GM19240 (cell line): ENCODE results near the gene DUSP10.

Experiments used
- DNase-seq: peaks from one replicate; pipeline ENCODE4 v3.0.0; 2011; ENCODE audit warnings: low spot score; ENCODE audit not compliant: insufficient read length

The DUSP10 gene

GRCh38 chr1:221741703-221742554 lies at the start of gene DUSP10:
DUSP10 (minus strand) TSS chr1:221742089; CDS start chr1:221739744, 2,345 bp downstream.
- DNase-seq: peak; percentile 85

DNA sequence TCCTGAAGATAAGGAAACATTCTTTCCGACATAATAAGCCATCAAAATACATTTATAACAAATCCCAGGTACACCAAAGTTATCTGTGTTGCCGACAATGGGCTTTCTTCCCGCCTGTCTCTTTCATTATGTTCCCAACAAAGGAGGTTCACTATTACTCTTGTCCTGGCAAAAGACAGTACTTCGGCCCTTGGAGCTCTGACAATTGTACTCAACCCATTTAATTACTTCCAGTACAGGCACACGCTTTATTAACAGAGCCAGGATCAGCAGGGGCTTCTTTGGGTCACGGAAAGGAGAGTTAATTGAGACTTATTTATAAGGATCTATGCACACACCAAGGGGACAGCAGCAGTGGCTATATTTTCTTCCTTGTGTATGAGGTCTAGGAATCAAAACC lies 46.6 kb upstream of the DUSP10 start:
- no peak for DNase-seq

GRCh38 chr1:221786647-221787046 lies 44.8 kb upstream of the DUSP10 start:
- no peak for DNase-seq

GRCh38 chr1:221783936-221784335 lies 42.0 kb upstream of the DUSP10 start:
- DNase-seq: no peak

DNA sequence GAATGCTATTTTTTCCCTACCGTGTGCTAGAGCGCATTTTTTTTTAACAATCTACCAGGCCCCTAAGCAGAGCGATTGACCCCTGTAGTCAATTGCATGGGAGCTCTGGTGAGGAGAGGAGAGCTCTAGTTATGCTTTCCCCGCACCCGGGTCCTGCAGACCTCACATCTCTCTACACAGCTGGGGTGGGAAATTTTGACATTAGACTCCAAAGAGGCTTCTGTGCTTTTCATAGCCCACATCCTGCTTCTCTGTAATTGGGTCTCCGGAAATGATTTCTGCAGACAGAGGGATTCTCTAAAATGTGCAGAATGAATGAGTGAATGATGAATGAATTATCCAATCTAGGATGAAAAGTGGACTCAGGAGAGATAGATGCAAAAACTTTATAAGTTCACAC lies 41.5 kb upstream of the DUSP10 start:
- DNase-seq: no peak

DNA sequence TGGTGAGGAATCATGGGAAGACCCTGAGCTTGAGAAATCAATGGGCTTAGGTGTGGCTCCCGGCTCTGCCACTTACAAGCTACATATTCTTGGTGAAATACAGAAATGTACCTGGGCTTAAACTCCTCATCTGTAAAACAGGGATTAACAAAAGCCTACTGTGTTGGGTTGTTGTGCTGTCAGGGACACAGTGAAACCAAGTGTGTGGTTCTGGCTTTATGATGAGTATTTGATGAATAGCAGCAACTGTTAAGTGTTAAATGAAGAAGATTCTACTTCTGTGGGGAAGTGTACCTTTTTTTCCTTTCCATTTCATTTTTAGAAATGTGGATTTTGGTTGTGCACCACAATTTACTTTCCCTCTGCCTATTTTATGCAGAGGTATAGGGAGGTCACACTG lies 41.1 kb upstream of the DUSP10 start:
- DNase-seq: no peak

DNA sequence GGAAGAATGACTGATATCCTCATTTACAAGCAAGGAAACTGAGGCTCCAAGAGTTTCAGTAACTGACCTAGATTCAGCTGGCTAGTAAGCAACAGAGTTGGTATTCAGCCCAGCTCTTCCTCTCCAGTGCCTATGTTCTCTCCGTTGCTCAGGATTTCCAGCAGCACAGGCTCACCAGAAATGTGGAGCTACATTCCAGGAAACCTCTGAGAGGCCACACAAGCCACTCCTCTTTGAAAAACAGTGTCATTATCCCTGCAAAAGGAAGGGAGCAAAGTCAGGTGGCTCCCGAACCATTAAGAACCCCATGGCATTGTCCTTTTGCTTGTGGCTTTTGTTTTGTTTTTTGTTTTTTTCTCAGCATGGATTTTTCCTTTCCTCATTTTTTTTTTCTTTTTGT lies 40.6 kb upstream of the DUSP10 start:
- DNase-seq: no peak

- no peak for DNase-seq
Measured at GRCh38 chr1:221781102-221781755, 39.3 kb upstream of the DUSP10 start.

DNA sequence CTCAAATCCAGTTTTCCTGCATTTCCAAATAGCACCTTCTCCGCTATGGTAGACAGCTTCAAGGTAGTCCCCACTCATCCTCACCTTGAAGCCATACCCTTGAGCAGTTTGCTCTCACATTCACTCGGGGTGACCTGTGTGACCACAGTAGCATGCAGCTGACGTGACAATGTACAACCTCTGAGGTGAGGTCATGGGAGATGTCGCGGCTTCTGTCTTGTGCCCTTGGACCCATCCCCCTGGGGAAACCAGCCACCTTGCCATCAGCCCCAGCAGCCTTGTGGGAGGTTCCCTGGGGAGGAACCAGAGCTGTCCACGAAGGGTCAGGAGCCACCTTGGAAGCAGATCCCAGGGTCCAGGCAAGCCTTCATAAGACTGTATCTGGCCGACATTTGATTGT lies 38.3 kb upstream of the DUSP10 start:
- no peak for DNase-seq

DNA sequence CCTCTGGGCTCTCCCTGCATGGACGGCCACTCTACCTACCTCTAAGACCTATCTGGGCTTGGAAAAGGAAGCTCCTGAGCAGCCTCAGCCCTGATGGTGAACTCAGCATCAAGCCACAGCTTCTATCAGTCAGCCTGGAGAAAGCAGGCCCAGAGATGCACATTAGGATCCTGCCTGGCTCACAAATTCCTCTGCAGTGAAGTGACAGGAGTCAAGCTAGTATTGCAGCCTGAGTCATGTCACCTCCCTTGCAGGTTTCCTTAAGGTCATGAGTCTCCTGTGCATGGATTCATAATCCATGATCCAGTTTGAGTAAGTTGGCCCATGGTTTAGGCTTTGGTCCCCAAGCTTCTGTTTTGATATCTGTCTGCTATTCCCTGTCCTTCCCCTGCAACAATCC lies 37.9 kb upstream of the DUSP10 start:
- no peak for DNase-seq

- DNase-seq: no peak
Measured at GRCh38 chr1:221778535-221779142, 36.8 kb upstream of the DUSP10 start.

DNA sequence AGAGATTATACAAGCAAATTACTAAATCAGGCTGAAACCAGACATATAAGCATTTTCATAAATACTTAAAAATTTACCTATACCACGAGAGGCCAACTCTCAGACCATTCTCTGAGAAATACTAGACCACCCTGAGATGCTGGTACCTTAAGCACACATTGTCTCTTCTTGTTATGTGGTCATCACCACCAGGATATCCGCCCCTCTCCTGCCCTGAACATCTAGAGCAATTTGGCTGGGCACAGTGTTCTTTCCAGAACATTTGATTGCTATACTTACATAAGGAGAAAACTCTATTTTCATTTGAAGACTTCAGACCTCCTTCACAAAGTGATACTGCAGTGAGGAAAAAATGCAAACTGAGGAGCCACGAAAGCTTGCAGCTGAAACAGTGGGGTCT lies 36.2 kb upstream of the DUSP10 start:
- DNase-seq: no peak

DNA sequence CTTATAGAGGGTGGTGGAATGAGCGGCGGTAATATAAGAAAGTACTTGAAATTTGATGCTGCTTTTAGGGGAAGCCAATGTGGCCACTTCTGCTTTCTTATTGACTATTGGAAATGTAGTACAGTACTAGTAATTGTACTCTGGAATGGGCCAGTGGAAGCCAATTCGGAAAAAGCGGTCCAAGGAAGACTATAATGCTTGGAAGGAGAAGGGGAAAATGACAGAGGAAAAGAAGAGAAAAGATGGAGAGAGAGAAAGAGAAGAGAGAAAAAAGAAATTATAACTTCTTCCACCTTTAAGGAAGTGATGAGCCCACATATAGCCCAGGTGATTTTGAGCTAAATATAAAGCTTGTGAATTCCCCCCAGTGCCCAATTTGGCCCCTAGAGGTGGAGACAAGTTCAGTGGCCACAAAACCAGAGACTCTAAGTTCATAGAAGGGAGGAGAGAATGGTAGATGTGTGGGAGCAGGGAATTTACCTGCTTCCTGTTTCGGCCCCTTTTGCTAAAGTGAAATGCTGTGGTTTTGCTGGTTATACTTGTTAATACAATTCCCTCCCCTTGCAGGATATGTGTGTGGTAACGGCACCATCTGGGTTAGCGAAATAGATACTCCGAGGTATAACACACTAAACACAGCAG lies 35.7 kb upstream of the DUSP10 start:
- DNase-seq: no peak

GRCh38 chr1:221776495-221777301 lies 34.8 kb upstream of the DUSP10 start:
- DNase-seq: no peak

DNA sequence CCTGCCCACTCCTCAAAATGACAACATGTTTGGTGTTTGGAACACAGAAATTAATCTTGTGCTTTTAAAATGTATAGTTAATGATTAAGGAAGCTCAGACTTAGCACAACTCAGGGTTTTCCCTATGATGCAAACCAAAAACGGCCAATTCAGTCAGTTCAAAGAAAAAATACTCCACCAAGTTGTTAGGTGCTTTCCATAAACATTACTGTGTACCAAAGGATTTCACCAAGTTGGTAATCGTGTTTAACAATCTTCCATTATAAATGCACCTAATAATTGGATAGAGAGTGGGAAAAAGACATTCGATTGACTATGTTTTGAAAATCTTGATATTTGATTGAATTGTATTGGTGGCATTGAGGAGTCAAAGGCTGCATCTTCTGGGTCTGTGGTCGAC lies 33.3 kb upstream of the DUSP10 start:
- DNase-seq: no peak

DNA sequence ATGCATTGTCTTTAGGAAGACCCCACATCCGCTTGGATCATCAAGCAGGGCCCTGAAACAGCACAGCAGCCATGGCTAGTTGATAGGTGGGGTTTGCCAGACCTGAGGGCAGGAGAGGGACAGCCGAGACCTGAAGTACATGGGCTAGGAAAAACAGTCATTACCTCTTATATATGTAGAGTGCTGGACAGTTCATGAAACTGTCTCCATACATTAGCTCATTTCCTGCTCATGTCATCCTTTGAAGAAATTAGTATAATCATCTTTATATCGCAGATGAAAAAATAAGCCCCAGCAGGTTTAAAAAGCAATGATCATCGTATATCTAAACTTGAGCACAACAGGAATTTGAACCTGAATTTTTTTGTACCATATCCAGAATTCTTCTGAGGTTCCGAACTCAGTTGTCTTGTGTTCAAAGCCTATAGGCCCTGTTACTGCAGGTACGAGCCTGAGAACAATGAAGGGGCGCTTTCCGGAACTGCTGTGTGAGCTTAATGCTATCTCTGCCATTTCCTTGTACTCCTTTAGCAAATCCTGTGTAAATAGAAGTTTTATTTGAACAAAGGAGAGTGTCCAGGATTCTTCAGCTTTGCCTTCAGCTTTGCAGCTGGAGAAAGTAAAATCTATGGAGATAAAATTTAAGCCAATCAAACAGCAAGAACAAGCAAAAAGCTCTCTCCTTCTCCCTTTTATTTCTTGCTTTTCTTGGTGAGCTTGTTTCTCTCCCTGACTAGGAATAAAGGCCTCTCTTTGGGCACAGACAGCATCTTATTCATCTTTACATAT lies 32.4 kb upstream of the DUSP10 start:
- DNase-seq: no peak

DNA sequence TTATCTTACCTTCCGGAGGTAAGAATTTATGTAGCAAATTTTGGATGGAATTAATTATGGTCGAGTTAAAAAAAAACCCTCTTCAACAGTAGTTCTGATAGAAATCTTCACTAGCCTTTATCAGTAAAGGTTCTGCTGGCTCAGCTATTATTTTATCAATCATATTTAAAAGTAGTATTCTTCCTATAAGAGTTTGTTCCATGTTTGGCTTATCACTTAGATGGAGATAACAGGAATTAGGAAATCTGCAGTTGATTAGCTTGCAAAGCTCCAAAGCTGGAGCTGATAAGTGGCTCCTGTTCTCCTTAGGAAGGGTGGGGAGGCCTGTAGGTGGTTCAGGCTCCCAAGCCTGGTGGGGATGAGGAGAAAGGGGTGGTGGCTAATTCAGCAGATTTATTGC lies 31.5 kb upstream of the DUSP10 start:
- no peak for DNase-seq

DNA sequence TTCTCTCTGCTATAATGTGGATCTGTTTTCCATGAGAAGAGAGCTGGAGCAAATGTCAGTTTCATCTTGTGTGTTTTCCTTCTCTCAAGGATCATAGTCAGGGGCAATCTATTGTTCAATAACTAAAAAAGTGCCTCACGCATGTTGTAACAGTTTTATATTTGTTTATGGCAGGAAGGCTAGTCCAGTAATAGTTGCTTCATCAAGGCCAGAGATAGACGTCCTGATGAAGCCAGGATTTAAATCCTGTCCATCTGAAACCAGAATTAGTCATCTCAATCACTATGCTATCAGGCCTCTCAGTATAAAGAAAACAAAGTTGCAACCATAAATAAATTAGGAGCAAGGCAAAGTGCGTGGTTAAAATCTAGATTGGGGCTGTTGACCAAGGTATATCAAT lies 30.2 kb upstream of the DUSP10 start:
- DNase-seq: no peak

DNA sequence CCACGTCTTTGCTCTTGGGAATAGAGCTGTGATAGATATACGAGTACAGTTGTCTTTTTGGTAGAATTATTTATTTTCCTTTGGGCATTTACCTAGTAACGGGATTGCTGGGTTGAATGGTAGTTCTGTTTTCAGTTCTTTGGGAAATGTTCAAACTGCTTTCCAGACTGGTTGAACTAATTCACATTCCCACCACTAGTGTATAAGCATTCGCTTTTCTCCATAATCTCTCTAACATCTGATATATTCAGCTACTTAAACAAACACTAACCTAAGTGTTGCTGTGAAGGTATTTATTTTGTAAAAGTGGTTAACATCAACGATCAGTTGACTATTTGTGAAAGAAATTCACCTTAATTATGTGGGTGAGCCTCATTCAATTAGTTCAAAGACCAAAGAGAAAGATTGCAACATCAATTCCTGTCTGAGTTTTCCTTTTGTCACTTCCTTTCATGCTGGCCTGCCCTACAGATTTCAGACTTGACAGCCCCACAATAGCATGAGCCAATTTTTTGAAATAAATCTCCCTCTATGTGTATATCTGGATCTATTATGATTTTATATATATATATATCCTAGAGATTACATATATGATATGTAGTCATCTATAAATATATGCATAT lies 26.7 kb upstream of the DUSP10 start:
- DNase-seq: no peak

DNA sequence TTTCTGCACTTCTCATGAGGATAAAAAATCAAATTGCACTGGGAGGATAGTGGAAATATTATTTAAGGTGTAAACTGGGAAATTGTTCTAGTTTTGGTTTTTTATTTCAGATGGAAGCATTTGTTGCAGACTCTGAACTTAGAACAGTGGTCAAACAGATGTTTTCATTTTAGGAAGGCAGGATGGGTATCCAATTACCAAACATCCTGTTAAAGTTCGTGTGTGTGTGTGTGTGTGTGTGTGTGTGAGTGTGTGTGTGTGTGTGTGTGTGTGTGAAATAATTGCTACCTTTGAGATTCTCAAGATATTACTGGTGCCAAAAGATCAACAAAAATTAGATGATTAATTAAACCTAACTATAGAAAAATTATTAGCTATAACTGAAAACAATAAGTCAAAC lies 24.3 kb upstream of the DUSP10 start:
- DNase-seq: no peak
